Endothelial cell of umbilical vein (primary cell): ENCODE results near the gene ZMIZ1. TPM values are rescaled to one million over a fixed set of nuclear protein-coding genes. Genes with fewer than 3 reads are reported as not detected.

Experiments
- BruUV-seq: library from RNA; stranded (reverse); fragments of 400-500 nt; replicated peaks from 2 replicates; lab custom pipeline; 2021; lab: Mats Ljungman, UMichigan
- CTCF ChIA-PET: fragments of 300-600, 350-600 bp; sonication (Branson Sonifier 250); formaldehyde crosslinking; loops from one replicate; lab custom pipeline; 2021; ENCODE audit warnings: antibody characterized with exemption, inconsistent platforms; lab: Charles Lee
- POLR2A ChIA-PET: fragments of 300-600, 350-600 bp; sonication (Branson Sonifier 250); formaldehyde crosslinking; loops from one replicate; lab custom pipeline; 2021; ENCODE audit warnings: antibody characterized with exemption, inconsistent platforms; lab: Charles Lee
- DNase-seq: peaks from one replicate; pipeline ENCODE4 v3.0.0-alpha.2; 2011; ENCODE audit warnings: low read depth, low spot score
- FAIRE-seq: peaks from 2 replicates; lab custom pipeline; 2011; peaks lifted over from hg19 to GRCh38; lab: Jason Lieb, UNC
- H2AFZ ChIP-seq: 2 replicates; pipeline ENCODE4 v1.6.0; 2012; ENCODE audit warnings: low read depth, low read length, control low read depth, inconsistent platforms
- H3K27ac ChIP-seq: 2 replicates; pipeline ENCODE4 v1.5.1; 2011; ENCODE audit warnings: low read depth, mild to moderate bottlenecking, control low read depth, low read length, moderate library complexity; ENCODE audit not compliant: insufficient read depth
- H3K27me3 ChIP-seq, 2 experiments: 2 replicates each; pipeline versions ENCODE4 v1.6.0 to v1.6.1; 2011; ENCODE audit warnings: low read length in 2 of 2, mixed read lengths in 1 of 2; ENCODE audit not compliant: control insufficient read depth in 2 of 2, insufficient read depth in 2 of 2
- H3K36me3 ChIP-seq, 2 experiments: 2 replicates in 1 of 2; 3 replicates in 1 of 2; pipeline ENCODE4 v1.5.1; 2011; ENCODE audit warnings: low read length in 2 of 2, mild to moderate bottlenecking in 1 of 2, moderate library complexity in 1 of 2; ENCODE audit not compliant: control insufficient read depth in 2 of 2, insufficient read depth in 2 of 2; ENCODE audit errors: extremely low read depth in 1 of 2
- H3K4me1 ChIP-seq: 3 replicates; pipeline ENCODE4 v1.5.1; 2011; ENCODE audit warnings: mild to moderate bottlenecking, low read length; ENCODE audit not compliant: control insufficient read depth, insufficient read depth; ENCODE audit errors: extremely low read depth
- H3K4me2 ChIP-seq: 2 replicates; pipeline ENCODE4 v1.6.1; 2011; ENCODE audit warnings: low read length, control low read depth, mixed read lengths; ENCODE audit not compliant: insufficient read depth
- H3K4me3 ChIP-seq, 3 experiments: fragments of 200-600 bp in 1 of 3; sonication (generic), shearing (Covaris generic) in 1 of 3; replicated peaks in 1 of 3; 2 replicates each; pipeline ENCODE4 v1.5.1; 2011 to 2016; ENCODE audit warnings: control low read depth in 3 of 3, low read length in 3 of 3, mild to moderate bottlenecking in 2 of 3, inconsistent platforms in 1 of 3, low read depth in 1 of 3, moderate library complexity in 1 of 3; ENCODE audit not compliant: insufficient read depth in 1 of 3
- H3K79me2 ChIP-seq: 2 replicates; pipeline ENCODE4 v1.6.0; 2012; ENCODE audit warnings: low read length, inconsistent platforms; ENCODE audit not compliant: control insufficient read depth, insufficient read depth
- H3K9ac ChIP-seq: replicated peaks from 2 replicates; pipeline ENCODE3; 2011; ENCODE audit warnings: low read length, control low read depth; ENCODE audit not compliant: insufficient read depth; ENCODE audit errors: extremely low read depth
- H3K9me1 ChIP-seq: replicated peaks from 3 replicates; pipeline ENCODE4 v1.6.0; 2011; ENCODE audit warnings: mild to moderate bottlenecking, low read length; ENCODE audit not compliant: control insufficient read depth, insufficient read depth; ENCODE audit errors: extremely low read depth
- H3K9me3 ChIP-seq: replicated peaks from 2 replicates; pipeline ENCODE4 v1.5.1; 2012; ENCODE audit warnings: low read length, inconsistent platforms; ENCODE audit not compliant: control insufficient read depth, insufficient read depth
- H4K20me1 ChIP-seq: replicated peaks from 2 replicates; pipeline ENCODE3; 2011; ENCODE audit warnings: mild to moderate bottlenecking, low read length; ENCODE audit not compliant: control insufficient read depth, insufficient read depth; ENCODE audit errors: extremely low read depth
- CTCF ChIP-seq, 2 donors: IDR thresholded peaks; 1 replicate in 1 of 2; 2 replicates in 1 of 2; pipeline ENCODE4 v1.5.1; 2011; ENCODE audit warnings: low read length in 2 of 2, mild to moderate bottlenecking in 2 of 2, moderate library complexity in 2 of 2, control low read depth in 1 of 2, inconsistent platforms in 1 of 2, low read depth in 1 of 2; ENCODE audit not compliant: insufficient read depth in 1 of 2; ENCODE audit errors: extremely low read depth in 1 of 2
- EZH2 ChIP-seq: IDR thresholded peaks from 2 replicates; pipeline ENCODE4 v1.6.1; 2012; ENCODE audit warnings: borderline replicate concordance, low read depth, mild to moderate bottlenecking, moderate library complexity, low read length, inconsistent platforms; ENCODE audit not compliant: severe bottlenecking
- FOS ChIP-seq: IDR thresholded peaks from 2 replicates; pipeline ENCODE4 v1.6.1; 2011; ENCODE audit warnings: mild to moderate bottlenecking, low read length, moderate library complexity, borderline replicate concordance; ENCODE audit not compliant: insufficient read depth
- GATA2 ChIP-seq: IDR thresholded peaks from 2 replicates; pipeline ENCODE4 v1.7.0; 2011; ENCODE audit warnings: low read depth, mild to moderate bottlenecking, moderate library complexity, mixed read lengths, low read length; ENCODE audit not compliant: insufficient read length, insufficient read depth
- JUN ChIP-seq: IDR thresholded peaks from 2 replicates; pipeline ENCODE4 v1.6.1; 2011; ENCODE audit warnings: borderline replicate concordance, low read depth; ENCODE audit not compliant: insufficient read length, insufficient read depth
- MAX ChIP-seq: IDR thresholded peaks from 2 replicates; pipeline ENCODE4 v1.6.1; 2011; ENCODE audit not compliant: insufficient read depth, insufficient read length
- MYC ChIP-seq: IDR thresholded peaks from one replicate; pipeline ENCODE4 v1.6.1; 2011; ENCODE audit warnings: mild to moderate bottlenecking, low read depth, low read length
- POLR2A ChIP-seq: IDR thresholded peaks from 2 replicates; pipeline ENCODE4 v1.6.1; 2012; ENCODE audit warnings: low read depth, mild to moderate bottlenecking, control low read depth, low read length
- POLR2AphosphoS5 ChIP-seq: IDR thresholded peaks from 2 replicates; pipeline ENCODE4 v1.6.1; 2012; ENCODE audit warnings: low read depth, mild to moderate bottlenecking, control low read depth, low read length, moderate library complexity; ENCODE audit not compliant: insufficient read depth
- dilution Hi-C: fragments of 300-500 bp; cut with MboI; formaldehyde crosslinking; loops from one replicate; pipeline ENCODE4 v1.15.0; 2019; ENCODE audit warnings: low sequenced_read_pairs; ENCODE audit not compliant: extremely low pct_ligation_motif_present
- intact Hi-C: fragments of 100-400 bp; cut with micrococcal nuclease; formaldehyde crosslinking; loops from one replicate; pipeline ENCODE4 v1.10.0; 2022
- polyA plus RNA-seq, 4 experiments: library from polyadenylated mRNA; depleted of rRNA in 3 of 4; stranded (reverse) in 3 of 4; unstranded in 1 of 4; fragments of >200 nt; gene quantifications; 2 replicates each; pipeline versions ENCODE4 v1.2.1 to v1.2.3, GENCODE V29; 2011 to 2012; ENCODE audit warnings: missing spikeins in 1 of 4
- total RNA-seq: library from RNA; stranded (reverse); gene quantifications from 2 replicates; pipeline ENCODE4 v1.2.3, GENCODE V29; 2021

ZMIZ1 gene
- total and polyA plus RNA-seq, 2 donors (not counting 3 experiments of a cell fraction or from before 2014, with no cell fraction given), result 12.5 to 46.7 TPM

- ChIA-PET CTCF (interaction anchor here (0.7 to 1.8 kb wide), 10 partner anchors 13 to 1154 kb away, joined by 3 to 10 read pairs (median 4); no protein-coding TSS in a partner anchor), POLR2A (no interaction called here)
- intact Hi-C loops, result loop anchor here (1.0 to 2.0 kb wide), 2 partner anchors 41 to 1154 kb away; no protein-coding TSS in a partner anchor
- no peaks in the 10 kb centered on the region for H3K27me3 ChIP-seq
- TF ChIP-seq CTCF (IDR thresholded peaks at IDR 0.05; ENCODE audit: extremely low read depth in 1 of 2, insufficient read depth in 1 of 2, low read depth in 1 of 2, low read length in 2 of 2), result no peak
- no peak for TF ChIP-seq POLR2A
- TF ChIP-seq JUN, result no peak
- TF ChIP-seq EZH2, result no peak
- no peak for TF ChIP-seq FOS
- TF ChIP-seq GATA2, result no peak
- TF ChIP-seq POLR2AphosphoS5, result no peak
- TF ChIP-seq MAX, result no peak
- no peak for TF ChIP-seq MYC
- DNase-seq, result no peak
- no peak for FAIRE-seq
- H3K27ac ChIP-seq, result no peak overlapping the region
- no peaks in the 10 kb centered on the region for H3K4me1 ChIP-seq
- no peak overlapping the region for H3K9ac ChIP-seq
- no peaks in the 10 kb centered on the region for H3K9me1 ChIP-seq
- no peak overlapping the region for H3K4me2 ChIP-seq
- H2AFZ ChIP-seq, result no peak overlapping the region
- H3K79me2 ChIP-seq, result no peaks in the 10 kb centered on the region
- H3K4me3 ChIP-seq, result no peak overlapping the region
- H3K9me3 ChIP-seq, result no peaks in the 10 kb centered on the region
- no peaks in the 10 kb centered on the region for H4K20me1 ChIP-seq
- H3K36me3 ChIP-seq, result peaks cover 0 to 34% of the 10 kb centered on the region in 2 experiments
- dilution Hi-C loops, result no loop called here
- no TSS peak for BruUV-seq
Measured at GRCh38 chr10:79201706-79202105, 132.9 kb downstream of the ZMIZ1 start.
